Calu3 (cell line): Measurements from ENCODE around the gene PLPP7. TPM values are rescaled to one million over a fixed set of nuclear protein-coding genes. Genes with fewer than 3 reads are reported as not detected.

ENCODE experiments used
- BruUV-seq: library from RNA; stranded (reverse); fragments of 400-500 nt; replicated peaks from 2 replicates; lab custom pipeline; 2021; lab: Mats Ljungman, UMichigan
- CTCF ChIA-PET: fragments of 300-600 bp; sonication (Branson Sonifier 250); formaldehyde crosslinking; loops from one replicate; lab custom pipeline; 2022; ENCODE audit warnings: antibody characterized with exemption; lab: Charles Lee
- DNase-seq: peaks from one replicate; pipeline ENCODE4 v3.0.0; 2022
- H3K27ac Mint-ChIP-seq: one replicate; pipeline ENCODE4 v1.8.0; 2022; ENCODE audit warnings: mixed read lengths; ENCODE audit not compliant: unreplicated experiment
- H3K27me3 Mint-ChIP-seq: one replicate; pipeline ENCODE4 v1.8.0; 2022; ENCODE audit warnings: mixed read lengths; ENCODE audit not compliant: unreplicated experiment
- H3K36me3 Mint-ChIP-seq: one replicate; pipeline ENCODE4 v1.8.0; 2022; ENCODE audit warnings: mild to moderate bottlenecking, moderate library complexity, mixed read lengths; ENCODE audit not compliant: insufficient read depth, unreplicated experiment
- H3K4me1 Mint-ChIP-seq: one replicate; pipeline ENCODE4 v1.8.0; 2022; ENCODE audit warnings: mild to moderate bottlenecking, low read depth, mixed read lengths; ENCODE audit not compliant: unreplicated experiment
- H3K4me3 Mint-ChIP-seq: one replicate; pipeline ENCODE4 v1.8.0; 2022; ENCODE audit warnings: mild to moderate bottlenecking, low read depth, moderate library complexity, mixed read lengths; ENCODE audit not compliant: unreplicated experiment
- H3K9me3 Mint-ChIP-seq: one replicate; pipeline ENCODE4 v1.8.0; 2022; ENCODE audit warnings: low read depth, mixed read lengths; ENCODE audit not compliant: unreplicated experiment
- intact Hi-C: fragments of 100-400 bp; cut with micrococcal nuclease; formaldehyde crosslinking; loops from one replicate; pipeline ENCODE4 v1.10.0; 2022; ENCODE audit not compliant: unreplicated experiment
- total RNA-seq: library from RNA; stranded (reverse); gene quantifications from 2 replicates; pipeline ENCODE4 v1.2.3, GENCODE V29; 2022
- TF ChIP-seq, protein P1 (sequence below): fragments of 200-600 bp; IDR thresholded peaks from one replicate; pipeline ENCODE4 v1.8.0; 2022; ENCODE audit warnings: antibody characterized with exemption; ENCODE audit not compliant: unreplicated experiment

Gene PLPP7
- total RNA-seq, 1 experiment from 2014 or later, result not detected

DNA sequence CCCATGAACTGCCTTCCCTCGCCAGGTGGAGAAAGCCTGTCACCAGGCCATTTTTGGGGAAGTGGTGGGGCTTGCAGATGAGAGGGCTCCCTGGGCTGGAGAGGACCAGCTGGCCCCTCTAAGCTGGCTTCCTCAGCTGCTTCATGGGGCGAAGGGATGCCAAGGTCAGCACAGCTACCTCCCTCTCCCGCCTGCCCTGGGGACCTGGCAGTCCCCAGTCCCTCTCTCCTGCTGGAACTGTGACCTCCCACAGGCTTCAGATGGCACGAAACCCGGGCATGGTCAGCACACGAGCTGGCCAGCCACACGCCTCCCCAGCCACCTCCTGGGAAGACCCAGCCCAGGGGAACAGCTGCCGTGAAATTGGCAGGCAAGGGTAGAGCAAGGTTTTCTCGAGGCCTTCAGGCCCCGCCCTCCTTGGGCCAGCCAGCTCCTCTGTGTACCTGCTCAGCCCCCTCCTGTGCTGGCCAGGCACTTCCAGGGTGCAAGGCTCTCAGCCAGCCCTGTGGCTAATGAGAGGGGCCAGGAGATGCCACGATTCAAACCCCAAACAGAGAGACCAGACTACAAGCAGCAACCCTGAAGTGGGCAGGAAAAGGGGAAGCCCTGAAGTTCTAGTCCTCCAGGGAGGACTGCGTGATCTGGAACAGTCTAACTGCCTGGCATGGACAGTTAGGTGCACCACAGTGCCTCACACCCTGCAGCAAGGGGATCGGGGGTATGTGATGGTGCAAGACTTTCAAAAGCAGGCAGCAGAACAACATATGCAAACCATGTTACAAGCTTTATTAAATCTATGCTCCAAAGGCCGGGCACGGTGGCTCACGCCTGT, 12.9 kb downstream of the PLPP7 start:
- H3K4me3 Mint-ChIP-seq, result no peak overlapping the region

DNA sequence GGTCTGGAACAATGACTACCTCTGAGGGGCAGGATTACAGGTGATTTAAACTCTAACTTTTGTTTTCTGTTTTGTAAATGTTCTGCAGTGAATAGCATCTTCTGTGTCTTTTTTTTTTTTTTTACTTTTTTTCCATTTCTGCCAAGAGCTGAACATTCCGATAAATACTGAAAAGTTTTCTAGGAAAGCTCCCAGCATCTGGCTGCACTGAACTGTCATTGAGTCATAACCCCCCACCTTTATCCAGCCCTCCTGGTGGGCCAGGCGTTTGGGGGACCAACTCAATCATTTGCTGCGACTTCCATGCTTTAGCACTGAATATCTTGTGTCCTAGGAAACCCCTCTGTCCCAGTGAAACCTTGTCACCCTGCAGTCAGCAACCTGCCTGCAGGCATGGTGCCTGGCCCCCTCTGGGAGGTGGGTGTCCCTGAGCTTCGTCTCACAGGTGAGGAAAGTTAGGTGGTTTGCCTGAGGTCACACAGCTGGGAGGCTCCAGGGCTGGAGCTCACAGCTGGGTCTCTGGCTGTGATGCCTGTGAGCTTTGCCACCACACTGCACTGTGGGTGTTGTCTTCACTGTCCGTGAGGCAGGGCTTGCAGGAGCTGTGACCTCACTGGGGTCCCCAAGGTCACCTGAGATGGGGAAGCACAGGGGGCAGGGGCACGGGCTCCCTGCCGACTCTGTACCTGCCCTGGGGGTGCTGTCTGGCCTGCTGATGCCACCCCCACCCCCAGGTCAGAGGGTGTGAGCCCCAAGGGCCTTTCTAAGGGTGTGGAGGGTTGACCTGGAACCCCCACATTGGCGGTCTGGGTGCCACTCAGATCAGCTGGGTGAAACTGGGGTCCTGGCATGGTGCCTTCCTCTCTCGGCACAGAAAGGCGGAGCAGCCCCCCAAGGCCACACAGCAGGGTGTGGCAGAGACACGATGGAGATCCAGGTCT, 14.1 kb downstream of the PLPP7 start:
- BruUV-seq, result no TSS peak
- intact Hi-C loops, result no loop called here
- CTCF ChIA-PET, result interaction anchor here (0.7 kb wide), 3 partner anchors 245 to 435 kb away, joined by 4 to 12 read pairs (median 5); no protein-coding TSS in a partner anchor
- H3K4me3 Mint-ChIP-seq, result no peak overlapping the region
- TF ChIP-seq, protein P1, sequence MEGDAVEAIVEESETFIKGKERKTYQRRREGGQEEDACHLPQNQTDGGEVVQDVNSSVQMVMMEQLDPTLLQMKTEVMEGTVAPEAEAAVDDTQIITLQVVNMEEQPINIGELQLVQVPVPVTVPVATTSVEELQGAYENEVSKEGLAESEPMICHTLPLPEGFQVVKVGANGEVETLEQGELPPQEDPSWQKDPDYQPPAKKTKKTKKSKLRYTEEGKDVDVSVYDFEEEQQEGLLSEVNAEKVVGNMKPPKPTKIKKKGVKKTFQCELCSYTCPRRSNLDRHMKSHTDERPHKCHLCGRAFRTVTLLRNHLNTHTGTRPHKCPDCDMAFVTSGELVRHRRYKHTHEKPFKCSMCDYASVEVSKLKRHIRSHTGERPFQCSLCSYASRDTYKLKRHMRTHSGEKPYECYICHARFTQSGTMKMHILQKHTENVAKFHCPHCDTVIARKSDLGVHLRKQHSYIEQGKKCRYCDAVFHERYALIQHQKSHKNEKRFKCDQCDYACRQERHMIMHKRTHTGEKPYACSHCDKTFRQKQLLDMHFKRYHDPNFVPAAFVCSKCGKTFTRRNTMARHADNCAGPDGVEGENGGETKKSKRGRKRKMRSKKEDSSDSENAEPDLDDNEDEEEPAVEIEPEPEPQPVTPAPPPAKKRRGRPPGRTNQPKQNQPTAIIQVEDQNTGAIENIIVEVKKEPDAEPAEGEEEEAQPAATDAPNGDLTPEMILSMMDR, result no peak
- no peaks in the 10 kb centered on the region for H3K36me3 Mint-ChIP-seq
- DNase-seq, result no peak
- no peaks in the 10 kb centered on the region for H3K4me1 Mint-ChIP-seq
- no peaks in the 10 kb centered on the region for H3K9me3 Mint-ChIP-seq
- H3K27me3 Mint-ChIP-seq, result peaks cover 22% of the 10 kb centered on the region
- H3K27ac Mint-ChIP-seq, result no peak overlapping the region

More for the DNA sequence above, 12.9 kb downstream of the PLPP7 start:
- CTCF ChIA-PET, result interaction anchor here (0.7 kb wide), 2 partner anchors 249 to 436 kb away, joined by 4 to 12 read pairs; no protein-coding TSS in a partner anchor
- Mint-ChIP-seq H3K4me1 (no peaks in the 10 kb centered on the region), H3K27ac (no peak overlapping the region), H3K36me3 (no peaks in the 10 kb centered on the region), H3K9me3 (no peaks in the 10 kb centered on the region), H3K27me3 (peaks cover 15% of the 10 kb centered on the region)
- DNase-seq, result no peak
- BruUV-seq, result no TSS peak
- TF ChIP-seq, protein P1, result no peak
- intact Hi-C loops, result no loop called here

DNA sequence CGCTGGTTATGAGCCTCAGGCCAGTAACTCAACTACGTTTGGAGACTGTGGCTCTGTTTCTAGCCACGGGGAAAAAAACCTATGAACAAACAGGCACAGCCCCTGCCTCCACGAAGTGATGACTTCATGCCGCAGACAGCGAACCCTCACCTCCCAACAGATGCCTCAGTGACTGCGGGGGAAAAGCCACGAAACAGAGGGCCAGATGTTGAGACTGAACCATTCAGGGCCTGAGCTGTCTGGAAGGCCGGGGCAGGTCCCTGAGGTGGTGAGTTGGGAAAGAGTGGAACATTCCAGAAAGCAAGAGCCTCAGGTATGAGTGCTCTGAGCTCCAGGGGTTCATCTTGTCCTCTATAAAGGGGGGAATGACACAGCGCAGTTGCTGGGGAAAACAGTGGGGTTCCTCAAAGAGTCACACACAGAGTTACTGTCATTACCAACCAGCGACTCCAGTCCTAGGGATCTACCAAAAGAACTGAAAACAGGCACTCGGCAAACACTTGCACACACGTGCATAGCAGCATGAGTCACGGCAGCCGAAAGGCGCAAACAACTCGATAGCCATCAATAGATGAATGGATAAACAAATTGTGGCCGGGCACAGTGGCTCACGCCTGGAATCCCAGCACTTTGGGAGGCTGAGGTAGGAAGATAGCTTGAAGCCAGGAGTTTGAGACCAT, 15.3 kb downstream of the PLPP7 start:
- no peak for DNase-seq
- H3K4me3 Mint-ChIP-seq, result no peak overlapping the region
- no peaks in the 10 kb centered on the region for H3K36me3 Mint-ChIP-seq
- no peak overlapping the region for H3K27ac Mint-ChIP-seq
- peaks cover 22% of the 10 kb centered on the region for H3K27me3 Mint-ChIP-seq
- intact Hi-C loops, result no loop called here
- CTCF ChIA-PET, result no interaction called here
- H3K4me1 Mint-ChIP-seq, result no peaks in the 10 kb centered on the region
- TF ChIP-seq, protein P1, result no peak
- BruUV-seq, result no TSS peak
- H3K9me3 Mint-ChIP-seq, result no peaks in the 10 kb centered on the region

DNA sequence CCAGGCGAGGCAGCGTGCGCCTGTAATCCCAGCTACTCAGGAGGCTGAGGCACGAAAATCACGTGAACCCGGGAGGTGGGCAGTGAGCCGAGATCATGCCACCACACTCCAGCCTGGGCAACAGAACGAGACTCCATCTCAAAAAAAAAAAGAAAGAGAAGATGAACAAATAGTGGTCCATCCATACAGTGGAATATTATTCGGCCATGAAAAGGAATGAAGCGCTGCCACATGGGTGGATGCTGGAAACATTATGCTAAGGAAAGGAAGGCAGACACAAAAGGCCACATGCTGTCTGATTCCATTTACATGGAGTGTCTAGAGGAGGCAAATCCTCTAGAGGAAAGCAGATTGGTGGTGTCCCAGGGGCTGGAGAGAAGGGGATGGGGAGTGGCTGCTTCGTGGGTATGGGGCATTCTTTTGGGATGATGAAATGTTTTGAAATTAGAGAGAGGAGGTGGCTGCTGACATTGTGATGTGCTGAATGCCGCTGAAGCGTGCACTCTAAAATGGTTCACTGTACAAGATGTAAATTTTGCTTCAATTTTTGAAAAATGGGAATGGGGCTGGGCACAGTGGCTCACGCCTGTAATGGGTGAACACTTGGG, 17.0 kb downstream of the PLPP7 start:
- Mint-ChIP-seq H3K9me3 (no peaks in the 10 kb centered on the region), H3K27me3 (peaks cover 22% of the 10 kb centered on the region), H3K4me3 (no peak overlapping the region), H3K4me1 (no peaks in the 10 kb centered on the region), H3K36me3 (no peaks in the 10 kb centered on the region), H3K27ac (no peak overlapping the region)
- CTCF ChIA-PET, result interaction anchor here (0.7 kb wide), 1 partner anchor 1550 kb away, joined by 3 read pairs; no protein-coding TSS in a partner anchor
- BruUV-seq, result no TSS peak
- TF ChIP-seq, protein P1, result no peak
- intact Hi-C loops, result no loop called here
- no peak for DNase-seq
